Astrocyte (in vitro differentiated cells and primary cell): ENCODE measurements around the gene C10orf67. TPM values are rescaled to one million over a fixed set of nuclear protein-coding genes. Genes with fewer than 3 reads are reported as not detected.
"Not testable (repeated sequence)": the region's sequence is repeated elsewhere in the genome, so short reads cannot be mapped to it uniquely, and the experiment has no call there.

ENCODE experiments used
- DNase-seq: peaks from one replicate; pipeline ENCODE4 v3.0.0-alpha.2; 2010; ENCODE audit warnings: low read depth
- FAIRE-seq: peaks from 2 replicates; lab custom pipeline; 2011; peaks lifted over from hg19 to GRCh38; lab: Jason Lieb, UNC
- H2AFZ ChIP-seq: 2 replicates; pipeline ENCODE4 v1.6.0; 2012; ENCODE audit warnings: low read depth, low read length, inconsistent platforms
- H3K27ac ChIP-seq: 2 replicates; pipeline ENCODE4 v1.5.1; 2011; ENCODE audit warnings: low read depth, low read length, inconsistent platforms
- H3K27me3 ChIP-seq: 2 replicates; pipeline ENCODE4 v1.6.0; 2011; ENCODE audit warnings: low read length, inconsistent platforms; ENCODE audit not compliant: insufficient read depth
- H3K36me3 ChIP-seq: 2 replicates; pipeline ENCODE4 v1.5.1; 2011; ENCODE audit warnings: low read length, inconsistent platforms; ENCODE audit not compliant: insufficient read depth
- H3K4me1 ChIP-seq: 2 replicates; pipeline ENCODE4 v1.5.1; 2011; ENCODE audit warnings: low read length, inconsistent platforms; ENCODE audit not compliant: insufficient read depth
- H3K4me2 ChIP-seq: 2 replicates; pipeline ENCODE4 v1.6.0; 2012; ENCODE audit warnings: low read length, inconsistent platforms
- H3K4me3 ChIP-seq: 2 replicates; pipeline ENCODE4 v1.5.1; 2011; ENCODE audit warnings: low read depth, mild to moderate bottlenecking, low read length, inconsistent platforms; ENCODE audit not compliant: insufficient read depth
- H3K79me2 ChIP-seq: 2 replicates; pipeline ENCODE4 v1.6.0; 2012; ENCODE audit warnings: mild to moderate bottlenecking, low read length, inconsistent platforms; ENCODE audit not compliant: insufficient read depth
- H3K9ac ChIP-seq: 2 replicates; pipeline ENCODE4 v1.6.0; 2012; ENCODE audit warnings: mild to moderate bottlenecking, low read length, inconsistent platforms
- H3K9me3 ChIP-seq: 2 replicates; pipeline ENCODE4 v1.5.1; 2012; ENCODE audit warnings: low read depth, mild to moderate bottlenecking, low read length, inconsistent platforms; ENCODE audit not compliant: insufficient read depth
- H4K20me1 ChIP-seq: 2 replicates; pipeline ENCODE4 v1.6.0; 2012; ENCODE audit warnings: low read length, inconsistent platforms; ENCODE audit not compliant: insufficient read depth
- H3K27ac Mint-ChIP-seq: one replicate; pipeline ENCODE4 v1.8.0; 2021; ENCODE audit warnings: mild to moderate bottlenecking, mixed read lengths; ENCODE audit not compliant: unreplicated experiment
- H3K27me3 Mint-ChIP-seq: one replicate; pipeline ENCODE4 v1.8.0; 2021; ENCODE audit warnings: low read depth, mixed read lengths; ENCODE audit not compliant: unreplicated experiment
- H3K36me3 Mint-ChIP-seq: one replicate; pipeline ENCODE4 v1.8.0; 2021; ENCODE audit warnings: low read depth, mixed read lengths; ENCODE audit not compliant: unreplicated experiment
- H3K4me1 Mint-ChIP-seq: one replicate; pipeline ENCODE4 v1.8.0; 2021; ENCODE audit warnings: low read depth, mixed read lengths; ENCODE audit not compliant: unreplicated experiment
- H3K4me3 Mint-ChIP-seq: one replicate; pipeline ENCODE4 v1.8.0; 2021; ENCODE audit warnings: mild to moderate bottlenecking, moderate library complexity, mixed read lengths; ENCODE audit not compliant: unreplicated experiment
- H3K9me3 Mint-ChIP-seq: one replicate; pipeline ENCODE4 v1.8.0; 2021; ENCODE audit warnings: mild to moderate bottlenecking, mixed read lengths; ENCODE audit not compliant: unreplicated experiment
- EZH2 ChIP-seq: IDR thresholded peaks from 2 replicates; pipeline ENCODE4 v1.6.1; 2012; ENCODE audit warnings: mild to moderate bottlenecking, low read length, inconsistent platforms; ENCODE audit not compliant: insufficient read depth
- total RNA-seq: library from RNA; stranded (reverse); gene quantifications from 2 replicates; pipeline ENCODE4 v1.2.1, GENCODE V29; 2021
- TF ChIP-seq, protein P1 (sequence below): IDR thresholded peaks from 2 replicates; pipeline ENCODE4 v1.5.1; 2011; ENCODE audit warnings: low read depth, mild to moderate bottlenecking, inconsistent platforms, low read length, moderate library complexity; ENCODE audit not compliant: insufficient read depth

Gene C10orf67
- total RNA-seq, 1 donor from 2014 or later: 0.27 TPM

DNA sequence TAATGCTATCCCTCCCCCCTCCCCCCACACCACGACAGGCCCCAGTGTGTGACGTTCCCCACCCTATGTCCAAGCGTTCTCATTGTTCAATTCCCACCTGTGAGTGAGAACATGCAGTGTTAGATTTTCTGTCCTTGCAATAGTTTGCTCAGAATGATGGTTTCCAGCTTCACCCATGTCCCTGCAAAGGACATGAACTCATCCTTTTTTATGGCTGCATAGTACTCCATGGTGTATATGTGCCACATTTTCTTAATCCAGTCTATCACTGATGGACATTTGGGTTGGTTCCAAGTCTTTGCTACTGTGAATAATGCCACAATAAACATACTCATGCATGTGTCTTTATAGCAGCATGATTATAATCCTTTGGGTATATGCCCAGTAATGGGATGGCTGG, 42.9 kb upstream of the C10orf67 start:
- not testable (repeated sequence) for H3K27me3 Mint-ChIP-seq, H3K9me3 ChIP-seq, H3K4me1 Mint-ChIP-seq, H3K79me2 ChIP-seq, H3K4me3 ChIP-seq, H2AFZ ChIP-seq, H4K20me1 ChIP-seq, H3K27me3 ChIP-seq, H3K4me2 ChIP-seq, H3K4me1 ChIP-seq, H3K36me3 ChIP-seq, H3K27ac ChIP-seq, H3K27ac Mint-ChIP-seq, H3K36me3 Mint-ChIP-seq, H3K9me3 Mint-ChIP-seq, FAIRE-seq, DNase-seq, H3K9ac ChIP-seq, H3K4me3 Mint-ChIP-seq

GRCh38 chr10:23386052-23386451, 41.5 kb upstream of the C10orf67 start:
- H3K9me3 ChIP-seq: no peaks in the 10 kb centered on the region
- H3K36me3 Mint-ChIP-seq: no peaks in the 10 kb centered on the region
- H3K27me3 Mint-ChIP-seq: no peaks in the 10 kb centered on the region
- H3K27ac Mint-ChIP-seq: no peak overlapping the region
- DNase-seq: no peak
- H3K27ac ChIP-seq: no peak overlapping the region
- no peak overlapping the region for H3K4me3 ChIP-seq
- H4K20me1 ChIP-seq: no peaks in the 10 kb centered on the region
- no peaks in the 10 kb centered on the region for H3K27me3 ChIP-seq
- H3K4me2 ChIP-seq: no peak overlapping the region
- H3K4me1 Mint-ChIP-seq: no peaks in the 10 kb centered on the region
- H3K36me3 ChIP-seq: no peaks in the 10 kb centered on the region
- no peak overlapping the region for H2AFZ ChIP-seq
- TF ChIP-seq EZH2: no peak
- no peaks in the 10 kb centered on the region for H3K4me1 ChIP-seq
- no peak for FAIRE-seq
- no peaks in the 10 kb centered on the region for H3K79me2 ChIP-seq
- H3K9me3 Mint-ChIP-seq: peaks cover 4% of the 10 kb centered on the region
- no peak overlapping the region for H3K9ac ChIP-seq
- H3K4me3 Mint-ChIP-seq: no peak overlapping the region

GRCh38 chr10:23384364-23384763, 39.8 kb upstream of the C10orf67 start:
- Histone ChIP-seq H3K9me3 (no peaks in the 10 kb centered on the region), H3K4me1 (no peaks in the 10 kb centered on the region), H3K36me3 (no peaks in the 10 kb centered on the region), H3K4me3 (no peak overlapping the region), H3K27me3 (no peaks in the 10 kb centered on the region), H3K9ac (no peak overlapping the region), H3K79me2 (no peaks in the 10 kb centered on the region), H2AFZ (no peak overlapping the region), H3K27ac (no peak overlapping the region), H4K20me1 (no peaks in the 10 kb centered on the region), H3K4me2 (no peak overlapping the region)
- Mint-ChIP-seq H3K4me1 (no peaks in the 10 kb centered on the region), H3K4me3 (no peak overlapping the region), H3K27ac (no peak overlapping the region), H3K36me3 (no peaks in the 10 kb centered on the region), H3K9me3 (peaks cover 4% of the 10 kb centered on the region), H3K27me3 (no peaks in the 10 kb centered on the region)
- no peak for TF ChIP-seq EZH2
- TF ChIP-seq, protein P1, sequence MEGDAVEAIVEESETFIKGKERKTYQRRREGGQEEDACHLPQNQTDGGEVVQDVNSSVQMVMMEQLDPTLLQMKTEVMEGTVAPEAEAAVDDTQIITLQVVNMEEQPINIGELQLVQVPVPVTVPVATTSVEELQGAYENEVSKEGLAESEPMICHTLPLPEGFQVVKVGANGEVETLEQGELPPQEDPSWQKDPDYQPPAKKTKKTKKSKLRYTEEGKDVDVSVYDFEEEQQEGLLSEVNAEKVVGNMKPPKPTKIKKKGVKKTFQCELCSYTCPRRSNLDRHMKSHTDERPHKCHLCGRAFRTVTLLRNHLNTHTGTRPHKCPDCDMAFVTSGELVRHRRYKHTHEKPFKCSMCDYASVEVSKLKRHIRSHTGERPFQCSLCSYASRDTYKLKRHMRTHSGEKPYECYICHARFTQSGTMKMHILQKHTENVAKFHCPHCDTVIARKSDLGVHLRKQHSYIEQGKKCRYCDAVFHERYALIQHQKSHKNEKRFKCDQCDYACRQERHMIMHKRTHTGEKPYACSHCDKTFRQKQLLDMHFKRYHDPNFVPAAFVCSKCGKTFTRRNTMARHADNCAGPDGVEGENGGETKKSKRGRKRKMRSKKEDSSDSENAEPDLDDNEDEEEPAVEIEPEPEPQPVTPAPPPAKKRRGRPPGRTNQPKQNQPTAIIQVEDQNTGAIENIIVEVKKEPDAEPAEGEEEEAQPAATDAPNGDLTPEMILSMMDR: no peak
- FAIRE-seq: no peak
- peak; percentile 57 for DNase-seq
